EL (cell line): Measurements from ENCODE around the gene FBXO4.

Experiments used
- DNase-seq: peaks from one replicate; pipeline ENCODE4 v3.0.0-alpha.2; 2016

Gene FBXO4

DNA sequence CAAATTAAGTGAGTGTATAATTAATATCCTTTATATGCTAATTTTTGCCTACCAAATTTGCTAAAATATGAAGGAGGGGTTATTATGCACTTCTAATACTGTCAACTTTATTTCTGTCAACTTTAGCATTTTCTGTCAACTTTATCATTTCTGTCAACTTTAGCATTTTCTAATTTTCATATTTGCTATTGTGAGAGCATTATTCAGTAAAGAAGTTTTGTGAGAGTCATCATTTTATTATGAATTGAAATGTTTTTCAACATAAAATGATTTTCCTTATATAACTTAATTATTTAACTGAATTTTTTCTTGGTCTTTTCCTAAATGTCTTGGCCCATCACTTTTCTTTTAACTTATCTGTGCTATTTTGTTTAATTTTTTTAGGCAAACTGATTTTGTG, 58.2 kb downstream of the FBXO4 start:
- no peak for DNase-seq

DNA sequence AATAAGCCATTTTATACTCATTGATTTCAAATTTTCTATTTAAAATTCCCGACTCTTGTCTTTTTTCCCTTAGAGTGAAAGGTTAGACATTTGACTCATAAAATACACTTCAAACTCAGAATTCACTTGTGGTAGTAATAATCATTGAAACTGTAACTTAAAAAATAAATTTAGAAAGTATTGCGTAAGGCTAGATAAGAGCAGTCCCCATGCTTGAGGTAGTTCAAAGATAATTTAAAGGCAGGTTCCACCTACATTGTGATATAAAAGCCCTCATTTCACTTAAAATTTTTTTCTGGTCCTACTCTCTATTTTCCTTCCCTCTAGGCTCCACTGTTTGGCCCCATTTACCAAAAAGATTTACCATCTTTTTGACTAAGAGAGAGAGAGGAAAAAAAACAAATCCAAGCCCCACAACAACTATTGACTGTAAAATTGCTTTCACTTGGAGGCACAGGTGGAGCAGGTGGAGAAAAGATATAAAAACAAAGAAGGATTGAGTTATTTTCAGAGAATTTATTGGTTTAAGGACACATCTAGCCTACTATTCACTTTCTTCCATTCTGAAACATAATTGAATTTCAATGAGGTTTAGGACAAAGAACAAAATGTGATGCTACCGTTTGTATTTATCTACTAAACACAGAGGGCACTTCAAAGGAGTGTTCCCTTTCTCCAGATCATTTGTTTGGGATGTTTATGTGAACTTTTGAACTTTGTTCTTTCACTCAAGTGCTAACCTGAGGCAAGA, 61.0 kb downstream of the FBXO4 start:
- no peak for DNase-seq
